ENCODE results near the gene HYCC2.

The HYCC2 gene

DNA sequence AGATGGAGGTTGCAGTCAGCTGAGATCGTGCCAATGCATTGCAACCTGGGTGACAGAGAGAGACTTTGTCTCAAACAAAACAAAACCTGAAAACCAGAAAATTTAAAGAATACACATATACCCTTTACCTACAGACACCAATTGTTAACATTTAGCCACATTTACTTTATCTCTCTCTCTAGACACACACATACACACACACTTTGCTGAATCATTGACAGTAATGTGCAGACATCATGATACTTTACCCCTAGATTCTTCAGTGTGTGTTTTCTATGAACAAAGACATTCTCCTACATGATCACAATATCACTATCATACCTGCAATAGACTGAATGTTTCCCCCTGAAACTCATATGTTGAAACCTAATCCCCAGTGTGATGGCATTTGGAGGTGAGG is 34.3 kb upstream of the HYCC2 start:
- DNase-seq (ENCODE audit: low spot score): no peak
- in situ Hi-C loops (cut with MboI; ENCODE audit: low sequenced_read_pairs, unreplicated experiment): no loop called here
- TF ChIP-seq, protein P1, sequence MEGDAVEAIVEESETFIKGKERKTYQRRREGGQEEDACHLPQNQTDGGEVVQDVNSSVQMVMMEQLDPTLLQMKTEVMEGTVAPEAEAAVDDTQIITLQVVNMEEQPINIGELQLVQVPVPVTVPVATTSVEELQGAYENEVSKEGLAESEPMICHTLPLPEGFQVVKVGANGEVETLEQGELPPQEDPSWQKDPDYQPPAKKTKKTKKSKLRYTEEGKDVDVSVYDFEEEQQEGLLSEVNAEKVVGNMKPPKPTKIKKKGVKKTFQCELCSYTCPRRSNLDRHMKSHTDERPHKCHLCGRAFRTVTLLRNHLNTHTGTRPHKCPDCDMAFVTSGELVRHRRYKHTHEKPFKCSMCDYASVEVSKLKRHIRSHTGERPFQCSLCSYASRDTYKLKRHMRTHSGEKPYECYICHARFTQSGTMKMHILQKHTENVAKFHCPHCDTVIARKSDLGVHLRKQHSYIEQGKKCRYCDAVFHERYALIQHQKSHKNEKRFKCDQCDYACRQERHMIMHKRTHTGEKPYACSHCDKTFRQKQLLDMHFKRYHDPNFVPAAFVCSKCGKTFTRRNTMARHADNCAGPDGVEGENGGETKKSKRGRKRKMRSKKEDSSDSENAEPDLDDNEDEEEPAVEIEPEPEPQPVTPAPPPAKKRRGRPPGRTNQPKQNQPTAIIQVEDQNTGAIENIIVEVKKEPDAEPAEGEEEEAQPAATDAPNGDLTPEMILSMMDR (IDR thresholded peaks at IDR 0.05; ENCODE audit: borderline replicate concordance, control extremely low read depth, extremely low read depth, insufficient read depth, missing control alignments): no peak

GRCh38 chr2:201100497-201100896 is 29.0 kb upstream of the HYCC2 start:
- in situ Hi-C loops (cut with MboI; ENCODE audit: low sequenced_read_pairs, unreplicated experiment): no loop called here
- no peak for DNase-seq (ENCODE audit: low spot score)

DNA sequence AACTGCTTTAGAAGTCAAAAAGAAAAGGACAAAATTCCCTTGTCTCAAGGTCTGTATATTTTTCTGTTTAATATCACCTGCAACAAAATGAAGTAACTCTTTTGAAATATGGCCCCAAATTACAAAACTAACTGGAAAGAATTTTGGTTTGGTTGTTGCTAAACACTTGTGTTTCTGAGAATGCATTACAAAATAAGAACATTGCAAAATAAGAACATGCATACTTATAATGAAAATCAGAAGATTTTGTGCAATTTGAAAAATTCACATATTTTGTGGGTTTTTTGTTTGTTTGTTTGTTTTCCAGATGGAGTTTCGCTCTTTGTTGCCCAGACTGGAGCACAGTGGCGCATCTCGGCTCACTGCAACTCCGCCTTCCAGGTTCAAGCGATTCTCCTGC is 22.1 kb upstream of the HYCC2 start:
- no peak for DNase-seq (ENCODE audit: low spot score)
- TF ChIP-seq, protein P1 (IDR thresholded peaks at IDR 0.05; ENCODE audit: borderline replicate concordance, control extremely low read depth, extremely low read depth, insufficient read depth, missing control alignments): no peak
- in situ Hi-C loops (cut with MboI; ENCODE audit: low sequenced_read_pairs, unreplicated experiment): no loop called here

More at GRCh38 chr2:201100497-201100896, 29.0 kb upstream of the HYCC2 start:
- TF ChIP-seq, protein P1 (IDR thresholded peaks at IDR 0.05; ENCODE audit: borderline replicate concordance, control extremely low read depth, extremely low read depth, insufficient read depth, missing control alignments): no peak

DNA sequence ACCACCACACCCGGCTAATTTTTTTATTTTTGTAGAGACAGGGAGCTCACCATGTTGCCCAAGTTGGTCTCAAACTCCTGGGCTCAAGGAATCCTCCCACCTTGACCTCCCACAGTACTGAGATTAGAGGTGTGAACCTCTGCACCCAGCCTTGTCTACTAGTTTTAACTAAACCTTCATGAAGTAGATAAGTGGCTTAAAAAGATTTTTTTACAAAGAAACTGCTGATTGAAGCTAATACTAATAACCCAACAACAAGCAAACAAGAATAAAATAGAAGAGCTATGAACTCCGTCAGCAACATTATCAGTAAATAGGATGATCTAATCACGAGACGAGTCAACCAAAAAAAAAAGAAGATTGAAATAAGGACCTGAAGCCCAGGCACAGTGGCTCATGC is 19.1 kb upstream of the HYCC2 start:
- TF ChIP-seq, protein P1 (IDR thresholded peaks at IDR 0.05; ENCODE audit: borderline replicate concordance, control extremely low read depth, extremely low read depth, insufficient read depth, missing control alignments): no peak
- in situ Hi-C loops (cut with MboI; ENCODE audit: low sequenced_read_pairs, unreplicated experiment): no loop called here
- DNase-seq (ENCODE audit: low spot score): no peak

DNA sequence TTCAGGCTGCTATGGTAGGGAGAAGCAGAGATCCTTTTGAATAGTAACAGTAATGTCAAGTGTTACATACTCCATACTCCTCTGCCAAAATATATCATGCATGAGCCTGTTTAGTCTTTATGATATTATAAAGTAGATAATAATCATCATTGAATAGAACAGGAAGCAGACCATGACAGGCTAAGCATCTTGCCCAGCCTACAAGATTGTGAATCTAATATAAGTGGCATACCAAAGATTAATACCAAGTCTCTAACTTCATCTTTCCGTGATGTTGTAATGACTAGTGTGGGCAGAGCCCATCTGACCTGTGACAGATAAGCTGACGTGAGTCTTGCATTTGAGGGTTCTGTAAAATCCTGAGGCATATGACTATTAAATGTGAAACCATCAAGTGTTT is 13.4 kb upstream of the HYCC2 start:
- TF ChIP-seq, protein P1 (IDR thresholded peaks at IDR 0.05; ENCODE audit: borderline replicate concordance, control extremely low read depth, extremely low read depth, insufficient read depth, missing control alignments): no peak
- in situ Hi-C loops (cut with MboI; ENCODE audit: low sequenced_read_pairs, unreplicated experiment): no loop called here
- DNase-seq (ENCODE audit: low spot score): no peak

DNA sequence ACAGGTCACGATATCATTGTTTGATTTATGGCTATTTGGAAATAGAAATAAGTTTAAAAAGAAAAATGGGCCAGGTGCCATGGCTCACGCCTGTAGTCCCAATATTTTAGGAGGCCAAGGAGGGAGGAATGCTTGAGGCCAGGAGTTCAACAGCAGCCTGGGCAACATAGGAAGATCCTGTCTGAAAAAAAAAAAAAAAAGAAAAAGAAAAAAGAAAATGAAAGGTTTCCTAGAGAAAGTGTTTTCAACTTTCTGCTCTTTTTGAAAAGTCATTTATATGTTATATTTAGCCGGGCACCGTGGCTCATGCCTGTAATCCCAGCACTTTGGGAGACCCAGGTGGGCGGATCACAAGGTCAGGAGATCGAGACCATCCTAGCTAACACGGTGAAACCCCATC is 3.5 kb upstream of the HYCC2 start:
- TF ChIP-seq, protein P1 (IDR thresholded peaks at IDR 0.05; ENCODE audit: borderline replicate concordance, control extremely low read depth, extremely low read depth, insufficient read depth, missing control alignments): no peak
- DNase-seq (ENCODE audit: low spot score): no peak
- in situ Hi-C loops (cut with MboI; ENCODE audit: low sequenced_read_pairs, unreplicated experiment): loop anchor here (25.0 kb wide), 1 partner anchor 363 kb away; no protein-coding TSS in a partner anchor

GRCh38 chr2:201073071-201073470 is 1.6 kb upstream of the HYCC2 start:
- in situ Hi-C loops (cut with MboI; ENCODE audit: low sequenced_read_pairs, unreplicated experiment): loop anchor here (25.0 kb wide), 1 partner anchor 361 kb away; no protein-coding TSS in a partner anchor
- DNase-seq (ENCODE audit: low spot score): no peak
- TF ChIP-seq, protein P1 (IDR thresholded peaks at IDR 0.05; ENCODE audit: borderline replicate concordance, control extremely low read depth, extremely low read depth, insufficient read depth, missing control alignments): no peak
